ENCODE results near the gene KPNB1. TPM values are rescaled to one million over a fixed set of nuclear protein-coding genes. Genes with fewer than 3 reads are reported as not detected.

KPNB1 gene
- total RNA-seq, 1 experiment from 2014 or later = 538 TPM

DNA sequence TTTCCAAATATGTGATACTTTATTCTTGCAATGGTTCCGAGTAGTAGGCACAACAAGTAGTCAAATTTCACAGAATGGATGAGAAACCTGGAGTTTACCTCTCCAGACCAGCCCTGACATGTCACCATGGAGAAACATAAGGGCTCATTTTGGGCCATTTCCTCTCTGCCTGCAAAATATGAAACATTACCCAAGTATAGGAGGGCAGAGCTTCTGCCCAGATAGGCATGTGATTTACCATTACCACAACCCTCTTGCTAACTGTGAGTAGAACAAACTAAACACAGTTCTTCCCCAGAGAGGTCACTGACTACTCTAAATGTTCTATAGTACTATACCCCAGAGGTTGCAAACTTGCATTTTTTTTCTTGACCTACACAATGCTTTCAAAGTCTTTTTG lies 15.7 kb upstream of the KPNB1 start:
- Mint-ChIP-seq H3K9me3 (ENCODE audit: low read depth, unreplicated experiment) (no peaks in the 10 kb centered on the region), H3K27me3 (ENCODE audit: unreplicated experiment) (no peaks in the 10 kb centered on the region), H3K27ac (ENCODE audit: unreplicated experiment) (no peak overlapping the region), H3K36me3 (ENCODE audit: insufficient read depth, unreplicated experiment) (peaks cover 9% of the 10 kb centered on the region), H3K4me1 (ENCODE audit: low read depth, unreplicated experiment) (no peaks in the 10 kb centered on the region), H3K4me3 (ENCODE audit: low read depth, unreplicated experiment) (no peak overlapping the region)
- TF ChIP-seq, protein P1, sequence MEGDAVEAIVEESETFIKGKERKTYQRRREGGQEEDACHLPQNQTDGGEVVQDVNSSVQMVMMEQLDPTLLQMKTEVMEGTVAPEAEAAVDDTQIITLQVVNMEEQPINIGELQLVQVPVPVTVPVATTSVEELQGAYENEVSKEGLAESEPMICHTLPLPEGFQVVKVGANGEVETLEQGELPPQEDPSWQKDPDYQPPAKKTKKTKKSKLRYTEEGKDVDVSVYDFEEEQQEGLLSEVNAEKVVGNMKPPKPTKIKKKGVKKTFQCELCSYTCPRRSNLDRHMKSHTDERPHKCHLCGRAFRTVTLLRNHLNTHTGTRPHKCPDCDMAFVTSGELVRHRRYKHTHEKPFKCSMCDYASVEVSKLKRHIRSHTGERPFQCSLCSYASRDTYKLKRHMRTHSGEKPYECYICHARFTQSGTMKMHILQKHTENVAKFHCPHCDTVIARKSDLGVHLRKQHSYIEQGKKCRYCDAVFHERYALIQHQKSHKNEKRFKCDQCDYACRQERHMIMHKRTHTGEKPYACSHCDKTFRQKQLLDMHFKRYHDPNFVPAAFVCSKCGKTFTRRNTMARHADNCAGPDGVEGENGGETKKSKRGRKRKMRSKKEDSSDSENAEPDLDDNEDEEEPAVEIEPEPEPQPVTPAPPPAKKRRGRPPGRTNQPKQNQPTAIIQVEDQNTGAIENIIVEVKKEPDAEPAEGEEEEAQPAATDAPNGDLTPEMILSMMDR (IDR thresholded peaks at IDR 0.05; ENCODE audit: unreplicated experiment) = no peak
- BruUV-seq (replicated peaks) = no TSS peak
- intact Hi-C loops (cut with micrococcal nuclease; ENCODE audit: unreplicated experiment) = no loop called here
- no peak for DNase-seq
- CTCF ChIA-PET = interaction anchor here (0.7 to 1.5 kb wide), 2 partner anchors 12 to 335 kb away, joined by 5 to 6 read pairs; no protein-coding TSS in a partner anchor

DNA sequence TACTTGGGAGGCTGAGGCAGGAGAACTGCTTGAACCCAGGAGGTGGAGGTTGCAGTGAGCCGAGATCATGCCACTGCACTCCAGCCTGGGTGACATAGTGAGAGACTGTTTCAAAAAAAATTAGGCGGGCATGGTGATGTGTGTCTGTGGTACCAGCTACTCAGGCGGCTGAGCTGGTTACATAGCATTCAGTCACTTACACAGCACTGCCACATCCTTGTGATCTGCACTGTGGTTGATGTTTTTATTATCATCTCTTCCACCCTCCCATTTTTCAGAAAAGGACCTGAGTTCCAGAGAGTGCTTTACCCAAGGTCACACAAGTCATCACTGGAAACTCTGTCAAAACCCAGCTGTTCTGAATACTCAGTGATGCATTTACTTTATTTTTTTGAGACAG lies 14.8 kb upstream of the KPNB1 start:
- Mint-ChIP-seq H3K27ac (ENCODE audit: unreplicated experiment) (no peak overlapping the region), H3K4me1 (ENCODE audit: low read depth, unreplicated experiment) (no peaks in the 10 kb centered on the region), H3K27me3 (ENCODE audit: unreplicated experiment) (no peaks in the 10 kb centered on the region), H3K9me3 (ENCODE audit: low read depth, unreplicated experiment) (no peaks in the 10 kb centered on the region), H3K4me3 (ENCODE audit: low read depth, unreplicated experiment) (no peak overlapping the region), H3K36me3 (ENCODE audit: insufficient read depth, unreplicated experiment) (peaks cover 9% of the 10 kb centered on the region)
- intact Hi-C loops (cut with micrococcal nuclease; ENCODE audit: unreplicated experiment) = no loop called here
- BruUV-seq (replicated peaks) = no TSS peak
- CTCF ChIA-PET = interaction anchor here (0.7 to 0.8 kb wide), 2 partner anchors 11 to 14 kb away, joined by 3 read pairs; no protein-coding TSS in a partner anchor
- no peak for DNase-seq
- TF ChIP-seq, protein P1 (IDR thresholded peaks at IDR 0.05; ENCODE audit: unreplicated experiment) = no peak

DNA sequence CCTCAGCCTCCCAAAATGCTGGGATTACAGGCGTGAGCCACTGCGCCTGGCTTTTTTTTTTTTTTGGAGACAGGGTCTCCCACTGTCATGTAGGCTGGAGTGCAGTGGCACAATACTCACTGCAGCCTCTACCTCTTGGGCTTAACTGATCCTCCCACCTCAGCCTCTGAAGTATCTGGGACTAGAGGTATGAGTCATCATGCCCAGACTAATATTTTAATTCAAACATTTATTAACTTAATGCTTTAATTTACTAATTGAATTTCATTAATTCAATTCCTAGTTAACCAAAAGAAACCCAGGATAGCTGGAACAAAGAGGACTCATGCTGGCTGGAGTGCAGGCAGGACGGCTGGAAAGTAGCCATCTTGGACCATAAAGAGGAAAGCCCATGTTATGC lies 14.0 kb upstream of the KPNB1 start:
- Mint-ChIP-seq H3K4me3 (ENCODE audit: low read depth, unreplicated experiment) (no peak overlapping the region), H3K27me3 (ENCODE audit: unreplicated experiment) (no peaks in the 10 kb centered on the region), H3K36me3 (ENCODE audit: insufficient read depth, unreplicated experiment) (peaks cover 9% of the 10 kb centered on the region), H3K9me3 (ENCODE audit: low read depth, unreplicated experiment) (no peaks in the 10 kb centered on the region), H3K27ac (ENCODE audit: unreplicated experiment) (no peak overlapping the region), H3K4me1 (ENCODE audit: low read depth, unreplicated experiment) (no peaks in the 10 kb centered on the region)
- intact Hi-C loops (cut with micrococcal nuclease; ENCODE audit: unreplicated experiment) = no loop called here
- CTCF ChIA-PET = interaction anchor here (0.7 to 0.8 kb wide), 2 partner anchors 10 to 13 kb away, joined by 3 read pairs; no protein-coding TSS in a partner anchor
- BruUV-seq (replicated peaks) = no TSS peak
- no peak for DNase-seq
- TF ChIP-seq, protein P1 (IDR thresholded peaks at IDR 0.05; ENCODE audit: unreplicated experiment) = no peak

DNA sequence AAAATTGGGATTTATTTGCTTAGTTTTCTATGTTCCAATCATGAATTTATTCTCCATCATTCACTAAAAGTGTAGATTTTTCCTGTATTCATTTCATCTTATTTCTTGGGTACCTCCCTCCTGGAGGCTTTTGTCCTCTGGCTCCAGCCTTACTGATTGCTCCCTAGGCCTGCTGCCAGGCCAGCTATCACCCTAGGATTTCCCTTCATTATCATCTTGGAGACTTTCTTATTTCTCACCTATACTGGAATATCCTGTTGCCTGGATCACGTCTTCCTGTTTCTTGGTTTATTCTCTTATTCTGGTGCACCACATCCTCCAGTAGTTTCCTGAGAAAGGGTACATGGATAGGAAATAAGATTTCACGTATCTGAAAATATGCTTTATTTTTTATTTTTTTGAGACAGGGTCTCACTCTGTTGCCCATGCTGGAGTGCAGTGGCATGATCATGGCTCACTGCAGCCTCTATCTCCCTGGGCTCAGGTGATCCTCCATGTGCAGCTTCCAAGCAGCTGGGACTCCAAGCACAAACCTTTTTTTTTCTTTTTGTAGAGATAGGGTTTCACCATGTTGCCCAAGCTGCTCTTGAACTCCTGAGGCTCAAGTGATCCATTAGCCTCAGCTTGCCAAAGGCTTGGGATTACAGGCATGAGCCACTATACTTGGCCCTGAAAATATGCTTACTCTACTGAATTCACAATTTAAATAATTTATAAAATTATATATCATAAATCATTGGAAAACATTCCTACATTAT lies 13.3 kb upstream of the KPNB1 start:
- no peaks in the 10 kb centered on the region for H3K9me3 Mint-ChIP-seq (ENCODE audit: low read depth, unreplicated experiment)
- H3K27me3 Mint-ChIP-seq (ENCODE audit: unreplicated experiment) = no peaks in the 10 kb centered on the region
- DNase-seq = no peak
- intact Hi-C loops (cut with micrococcal nuclease; ENCODE audit: unreplicated experiment) = no loop called here
- H3K4me3 Mint-ChIP-seq (ENCODE audit: low read depth, unreplicated experiment) = no peak overlapping the region
- no peak overlapping the region for H3K27ac Mint-ChIP-seq (ENCODE audit: unreplicated experiment)
- BruUV-seq (replicated peaks) = no TSS peak
- no peaks in the 10 kb centered on the region for H3K4me1 Mint-ChIP-seq (ENCODE audit: low read depth, unreplicated experiment)
- CTCF ChIA-PET = no interaction called here
- peaks cover 9% of the 10 kb centered on the region for H3K36me3 Mint-ChIP-seq (ENCODE audit: insufficient read depth, unreplicated experiment)
- TF ChIP-seq, protein P1 (IDR thresholded peaks at IDR 0.05; ENCODE audit: unreplicated experiment) = no peak

Data from Calu3 (cell line).